Spleen (tissue), 11 donors: ENCODE data around the gene LAYN. TPM values are rescaled to one million over a fixed set of nuclear protein-coding genes. Genes with fewer than 3 reads are reported as not detected.

ENCODE experiments used
- DNase-seq: peaks from one replicate; pipeline ENCODE4 v3.0.0-alpha.2; 2020
- H3K27ac ChIP-seq, 8 donors: fragments of 200-600 bp; sonication (generic) in 7 of 8; 1 replicate in 4 of 8; 2 replicates in 4 of 8; pipeline versions ENCODE4 v1.5.0 to v1.8.0; 2016 to 2021; ENCODE audit warnings: inconsistent platforms in 4 of 8, mild to moderate bottlenecking in 4 of 8, moderate library complexity in 1 of 8
- H3K27me3 ChIP-seq, 7 donors: fragments of 200-600 bp; sonication (generic) in 6 of 7; replicated peaks in 1 of 7; 1 replicate in 4 of 7; 2 replicates in 3 of 7; pipeline versions ENCODE4 v1.5.0 to v1.8.0; 2016 to 2021; ENCODE audit warnings: inconsistent platforms in 3 of 7, mild to moderate bottlenecking in 1 of 7
- H3K36me3 ChIP-seq, 6 donors: fragments of 200-600 bp; sonication (generic) in 5 of 6; 1 replicate in 4 of 6; 2 replicates in 2 of 6; pipeline versions ENCODE4 v1.5.0 to v1.8.0; 2016 to 2021; ENCODE audit warnings: inconsistent platforms in 2 of 6
- H3K4me1 ChIP-seq, 6 donors: fragments of 200-600 bp; sonication (generic) in 5 of 6; 1 replicate in 3 of 6; 2 replicates in 3 of 6; pipeline versions ENCODE4 v1.5.0 to v1.8.0; 2016 to 2021; ENCODE audit warnings: inconsistent platforms in 3 of 6
- H3K4me3 ChIP-seq, 8 donors: fragments of 200-600 bp; sonication (generic) in 7 of 8; 1 replicate in 4 of 8; 2 replicates in 4 of 8; pipeline versions ENCODE4 v1.5.0 to v1.8.0; 2016 to 2021; ENCODE audit warnings: inconsistent platforms in 4 of 8, mild to moderate bottlenecking in 4 of 8, moderate library complexity in 2 of 8
- H3K9me3 ChIP-seq, 8 donors: fragments of 200-600 bp; sonication (generic) in 7 of 8; 1 replicate in 4 of 8; 2 replicates in 4 of 8; pipeline versions ENCODE4 v1.5.0 to v1.8.0; 2016 to 2021; ENCODE audit warnings: inconsistent platforms in 4 of 8
- CTCF ChIP-seq, 11 experiments: fragments of 200-600 bp in 7 of 11; fragments of 450-650 bp in 4 of 11; sonication (generic) in 4 of 11; IDR thresholded peaks in 8 of 11; conservative IDR thresholded peaks in 3 of 11; 1 replicate in 7 of 11; 2 replicates in 4 of 11; pipeline versions ENCODE4 v1.4.0 to v1.8.0; 2016 to 2021; ENCODE audit warnings: antibody characterized with exemption in 11 of 11, inconsistent platforms in 4 of 11, mild to moderate bottlenecking in 1 of 11
- POLR2A ChIP-seq, 3 donors: fragments of 450-650 bp; IDR thresholded peaks; one replicate each; pipeline ENCODE4 v1.5.1; 2017; ENCODE audit warnings: antibody characterized with exemption in 3 of 3, mild to moderate bottlenecking in 1 of 3
- POLR2AphosphoS5 ChIP-seq, 3 donors: sonication (generic); formaldehyde crosslinking; IDR thresholded peaks; one replicate each; pipeline ENCODE4 v1.5.1; 2017; ENCODE audit warnings: antibody characterized with exemption in 3 of 3
- WGBS, 5 donors: extraction: QIAGEN DNeasy Blood & Tissue Kit in 3 of 5; methylation state at CpG; one replicate each; pipeline versions ENCODE4 v1.1.5 to v1.1.7; 2013 to 2018; 5-methylcytosine and 5-hydroxymethylcytosine counted together
- intact Hi-C: fragments of 100-400 bp; cut with DNase I; formaldehyde crosslinking; loops from one replicate; pipeline ENCODE4 v1.15.0; 2023; ENCODE audit warnings: low total_unique reads
- polyA plus RNA-seq, 3 donors: library from polyadenylated mRNA; stranded (reverse); fragments of 200-250 nt; gene quantifications; one replicate each; pipeline ENCODE4 v1.2.1, GENCODE V29; 2013
- total RNA-seq, 7 donors: library from RNA; depleted of rRNA in 3 of 7; stranded (reverse); fragments of >200 nt in 3 of 7; fragmentation: NEBNext Ultra II Directional in 4 of 7; extraction: Animal tissue kit (Norgen Biotek cat#: 25700) in 4 of 7; gene quantifications; one replicate each; pipeline versions ENCODE4 v1.1.0 to v1.2.1, GENCODE V29; 2016 to 2021
- donor health status: healthy with polysubstance abuse.
- donor health status: DM: no; HTN: no; CAD: no; lungs with moderate emphysema.
- donor health status: DM: no; HTN: no; CAD: no.
- donor health status: Bipolar disorder and iron deficiency.
- donor health status: healthy.
- donor health status: DM: no; HTN: no; CAD: no.
- donor health status: DM: yes; HTN: yes; CAD: no.

Gene LAYN
- total and polyA plus RNA-seq, 10 donors: 3.1 to 14.7 (median 10.0) TPM

- no peaks in the 10 kb centered on the region for H3K27me3 ChIP-seq
- WGBS, 5 donors: 92 to 98% (median 95%) methylated on average over 6 of the region's 6 CpGs
- intact Hi-C loops: no loop called here
Observed at GRCh38 chr11:111575740-111576139, 35.2 kb downstream of the LAYN start.

DNA sequence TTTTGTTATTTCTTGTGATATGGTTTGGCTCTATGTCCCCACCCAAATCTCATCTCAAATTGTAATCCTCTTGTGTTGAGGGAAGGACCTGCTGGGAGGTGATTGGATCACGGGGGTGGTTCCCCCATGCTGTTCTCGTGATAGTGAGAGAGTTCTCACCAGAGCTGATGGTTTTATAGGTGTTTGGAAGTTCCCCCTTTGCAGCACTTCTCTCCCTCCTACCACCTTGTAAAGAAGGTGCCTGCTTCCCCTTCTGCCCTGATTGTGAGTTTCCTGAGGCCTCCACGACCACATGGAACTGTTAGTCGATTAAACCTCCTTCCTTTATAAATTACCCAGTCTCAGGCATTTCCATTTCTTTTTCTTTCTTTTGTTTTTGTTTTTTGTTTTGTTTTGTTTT is 37.3 kb downstream of the LAYN start:
- TF ChIP-seq POLR2AphosphoS5 (IDR thresholded peaks at IDR 0.05): no peak
- no peak for TF ChIP-seq POLR2A (IDR thresholded peaks at IDR 0.05)
- no peak for TF ChIP-seq CTCF (IDR thresholded peaks at IDR 0.05 in 8 of 11, conservative IDR thresholded peaks at IDR 0.05 in 3 of 11)
- Histone ChIP-seq H3K27ac (no peak overlapping the region), H3K9me3 (no peaks in the 10 kb centered on the region), H3K27me3 (no peaks in the 10 kb centered on the region), H3K4me3 (no peak overlapping the region), H3K4me1 (peaks cover 0 to 9% (median 2%) of the 10 kb centered on the region in 6 donors), H3K36me3 (no peaks in the 10 kb centered on the region)
- 47 to 57% (median 54%) methylated on average over 4 of the region's 4 CpGs for WGBS, 5 donors
- no peak for DNase-seq
- intact Hi-C loops: no loop called here

More at GRCh38 chr11:111575740-111576139, 35.2 kb downstream of the LAYN start:
- Histone ChIP-seq H3K36me3 (no peaks in the 10 kb centered on the region), H3K9me3 (no peaks in the 10 kb centered on the region), H3K4me3 (no peak overlapping the region), H3K4me1 (peaks cover 0 to 16% (median 4%) of the 10 kb centered on the region in 6 donors), H3K27ac (no peak overlapping the region)
- no peak for DNase-seq
- TF ChIP-seq POLR2AphosphoS5 (IDR thresholded peaks at IDR 0.05) (no peak), POLR2A (IDR thresholded peaks at IDR 0.05) (no peak), CTCF (IDR thresholded peaks at IDR 0.05 in 8 of 11, conservative IDR thresholded peaks at IDR 0.05 in 3 of 11) (no peak)

DNA sequence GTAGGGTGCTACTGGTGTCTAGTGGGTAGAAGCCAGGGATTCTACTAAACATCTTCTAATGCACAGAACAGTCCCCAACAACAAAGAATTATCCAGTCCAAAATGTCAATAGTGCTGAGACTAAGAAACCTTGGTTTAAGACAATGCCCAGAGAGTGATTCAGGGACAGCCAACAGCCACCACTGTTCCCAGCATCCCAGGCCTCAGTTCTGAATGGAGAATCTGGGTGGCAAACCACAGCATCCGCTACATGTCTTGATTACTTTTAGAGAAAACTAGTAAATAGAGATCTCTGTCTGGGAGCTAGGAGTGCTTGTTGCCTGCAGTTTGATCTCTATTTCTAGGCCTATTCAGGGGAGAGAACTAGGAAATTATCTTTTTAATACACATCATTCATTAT is 40.8 kb downstream of the LAYN start:
- no peaks in the 10 kb centered on the region for H3K36me3 ChIP-seq
- no peaks in the 10 kb centered on the region for H3K27me3 ChIP-seq
- intact Hi-C loops: no loop called here
- no peak overlapping the region for H3K27ac ChIP-seq
- no peak overlapping the region for H3K4me3 ChIP-seq
- H3K4me1 ChIP-seq: no peaks in the 10 kb centered on the region
- no peaks in the 10 kb centered on the region for H3K9me3 ChIP-seq
- no peak for DNase-seq
- no peak for TF ChIP-seq CTCF (IDR thresholded peaks at IDR 0.05 in 8 of 11, conservative IDR thresholded peaks at IDR 0.05 in 3 of 11)
- TF ChIP-seq POLR2A (IDR thresholded peaks at IDR 0.05): no peak
- no peak for TF ChIP-seq POLR2AphosphoS5 (IDR thresholded peaks at IDR 0.05)
- WGBS, 5 donors: 96 to 100% (median 100%) methylated on average over 1 of the region's 1 CpG

GRCh38 chr11:111582163-111582562 is 41.6 kb downstream of the LAYN start:
- Histone ChIP-seq H3K27me3 (no peaks in the 10 kb centered on the region), H3K4me3 (no peak overlapping the region), H3K9me3 (no peaks in the 10 kb centered on the region), H3K36me3 (no peaks in the 10 kb centered on the region), H3K4me1 (no peaks in the 10 kb centered on the region), H3K27ac (no peak overlapping the region)
- intact Hi-C loops: no loop called here
- DNase-seq: no peak
- no peak for TF ChIP-seq POLR2A (IDR thresholded peaks at IDR 0.05)
- no peak for TF ChIP-seq CTCF (IDR thresholded peaks at IDR 0.05 in 8 of 11, conservative IDR thresholded peaks at IDR 0.05 in 3 of 11)
- TF ChIP-seq POLR2AphosphoS5 (IDR thresholded peaks at IDR 0.05): no peak
